Activated CD4-positive, alpha-beta T cell treated with anti-CD3 and anti-CD28 coated beads for 36 hours (primary cell): ENCODE measurements around the gene ZBTB46. TPM values are rescaled to one million over a fixed set of nuclear protein-coding genes. Genes with fewer than 3 reads are reported as not detected.
"Not testable (repeated sequence)": the region's sequence is repeated elsewhere in the genome, so short reads cannot be mapped to it uniquely, and the experiment has no call there.

Experiments used
- ATAC-seq: fragments of 200-7000 bp; cut with Tn5 transposase; one replicate; pipeline ENCODE4 v1.10.0; 2021; ENCODE audit warnings: mild to moderate bottlenecking, moderate library complexity
- CTCF ChIA-PET: fragments of 350-600 bp; sonication (Branson Sonifier 250); formaldehyde crosslinking; loops from one replicate; lab custom pipeline; 2021; ENCODE audit warnings: antibody characterized with exemption; lab: Charles Lee
- POLR2A ChIA-PET: fragments of 350-600 bp; sonication (Branson Sonifier 250); formaldehyde crosslinking; loops from one replicate; lab custom pipeline; 2021; ENCODE audit warnings: antibody characterized with exemption, inconsistent platforms; lab: Charles Lee
- DNase-seq: peaks from one replicate; pipeline ENCODE4 v3.0.0-alpha.2; 2020
- H3K27ac Mint-ChIP-seq: one replicate; pipeline ENCODE4 v1.8.0; 2021; ENCODE audit warnings: mixed read lengths
- H3K27me3 Mint-ChIP-seq: one replicate; pipeline ENCODE4 v1.8.0; 2021; ENCODE audit warnings: mixed read lengths
- H3K36me3 Mint-ChIP-seq: one replicate; pipeline ENCODE4 v1.8.0; 2021; ENCODE audit warnings: low read depth, mixed read lengths
- H3K4me1 Mint-ChIP-seq: one replicate; pipeline ENCODE4 v1.8.0; 2021; ENCODE audit warnings: mixed read lengths
- H3K4me3 Mint-ChIP-seq: one replicate; pipeline ENCODE4 v1.8.0; 2021; ENCODE audit warnings: mild to moderate bottlenecking, moderate library complexity, mixed read lengths
- H3K9me3 Mint-ChIP-seq: one replicate; pipeline ENCODE4 v1.8.0; 2021; ENCODE audit warnings: low read depth, mixed read lengths
- intact Hi-C, 2 experiments: fragments of 100-400 bp; cut with DNase I in 1 of 2; cut with micrococcal nuclease in 1 of 2; formaldehyde crosslinking; loops; one replicate each; pipeline versions ENCODE4 v1.14.2 to v1.15.1; 2022 to 2024; cut with DNase I, micrococcal nuclease
- total RNA-seq, 2 experiments: library from RNA; stranded (reverse); gene quantifications; one replicate each; pipeline ENCODE4 v1.2.3, GENCODE V29; 2021

ZBTB46 gene
- total RNA-seq, 2 experiments from 2014 or later: 0.88 to 1.3 TPM

- H3K36me3 Mint-ChIP-seq: no peaks in the 10 kb centered on the region
- H3K27me3 Mint-ChIP-seq: no peaks in the 10 kb centered on the region
- peak overlapping the region; percentile 28 for H3K27ac Mint-ChIP-seq
- H3K9me3 Mint-ChIP-seq: no peaks in the 10 kb centered on the region
- peak; percentile 84 for DNase-seq
- ChIA-PET POLR2A (no interaction called here), CTCF (interaction anchor here (0.7 kb wide), 1 partner anchor 159 kb away, joined by 3 read pairs; no protein-coding TSS in a partner anchor)
- ATAC-seq: peak; percentile 94
- intact Hi-C loops: loop anchor here (1.0 to 5.0 kb wide), 3 partner anchors 75 to 244 kb away; partner anchors contain the start of genes ARFRP1 (in 2 of the 2) and ZGPAT (in 1 of the 2)
- H3K4me1 Mint-ChIP-seq: peaks cover 19% of the 10 kb centered on the region
- H3K4me3 Mint-ChIP-seq: no peak overlapping the region
These were observed 49.0 kb downstream of the ZBTB46 start for GRCh38 chr20:63782051-63782471.

GRCh38 chr20:63781181-63781580 lies 49.9 kb downstream of the ZBTB46 start:
- POLR2A ChIA-PET: no interaction called here
- Mint-ChIP-seq H3K27ac (peak overlapping the region; percentile 77), H3K36me3 (no peaks in the 10 kb centered on the region), H3K9me3 (no peaks in the 10 kb centered on the region), H3K4me1 (peaks cover 19% of the 10 kb centered on the region), H3K4me3 (no peak overlapping the region), H3K27me3 (no peaks in the 10 kb centered on the region)
- ATAC-seq (no peak), DNase-seq (no peak)
- intact Hi-C loops: loop anchor here in 1 of 2 experiments (5.0 kb wide), 1 partner anchor 74 kb away; the partner anchor contains the start of genes ARFRP1 and ZGPAT
- CTCF ChIA-PET: no interaction called here

- no peak for ATAC-seq
These were observed 52.2 kb downstream of the ZBTB46 start for GRCh38 chr20:63778857-63779256.

GRCh38 chr20:63778034-63778752 lies 52.9 kb downstream of the ZBTB46 start:
- Mint-ChIP-seq H3K9me3 (no peaks in the 10 kb centered on the region), H3K36me3 (no peaks in the 10 kb centered on the region), H3K4me3 (no peak overlapping the region), H3K27ac (no peak overlapping the region), H3K27me3 (no peaks in the 10 kb centered on the region), H3K4me1 (peaks cover 26% of the 10 kb centered on the region)
- ChIA-PET POLR2A (no interaction called here), CTCF (interaction anchor here (0.9 to 1.0 kb wide), 3 partner anchors 15 to 179 kb away, joined by 3 to 5 read pairs (median 3); partner anchors contain the start of gene RTEL1)
- no peak for ATAC-seq
- DNase-seq: no peak
- intact Hi-C loops: no loop called here

More at GRCh38 chr20:63778857-63779256, 52.2 kb downstream of the ZBTB46 start:
- no peak overlapping the region for H3K4me3 Mint-ChIP-seq
- intact Hi-C loops: no loop called here
- ChIA-PET CTCF (interaction anchor here (1.0 kb wide), 1 partner anchor 15 kb away, joined by 3 read pairs; no protein-coding TSS in a partner anchor), POLR2A (no interaction called here)
- no peak overlapping the region for H3K27ac Mint-ChIP-seq
- no peaks in the 10 kb centered on the region for H3K36me3 Mint-ChIP-seq
- H3K9me3 Mint-ChIP-seq: no peaks in the 10 kb centered on the region
- no peaks in the 10 kb centered on the region for H3K27me3 Mint-ChIP-seq
- H3K4me1 Mint-ChIP-seq: peaks cover 26% of the 10 kb centered on the region
- DNase-seq: no peak

DNA sequence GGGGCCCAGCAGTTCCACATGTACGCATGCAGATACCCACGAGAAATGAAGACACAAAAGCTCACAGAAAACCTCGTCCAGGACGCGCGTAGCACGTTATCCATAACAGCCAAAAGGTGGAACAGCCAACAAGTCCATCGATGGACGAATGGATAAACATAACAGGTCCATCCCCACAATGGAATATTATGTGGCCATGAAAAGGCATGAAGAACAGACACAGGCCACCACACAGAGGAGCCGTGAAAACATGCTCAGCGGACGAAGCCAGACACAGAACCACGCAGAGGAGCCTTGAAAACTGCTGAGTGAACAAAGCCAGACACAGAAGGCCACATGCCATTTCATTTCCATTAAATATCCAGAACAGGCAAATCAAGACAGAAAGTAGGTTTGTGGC lies 53.5 kb downstream of the ZBTB46 start:
- Mint-ChIP-seq H3K4me1 (peaks cover 24% of the 10 kb centered on the region), H3K4me3 (no peak overlapping the region), H3K36me3 (no peaks in the 10 kb centered on the region), H3K9me3 (no peaks in the 10 kb centered on the region), H3K27ac (no peak overlapping the region), H3K27me3 (no peaks in the 10 kb centered on the region)
- ChIA-PET CTCF (interaction anchor here (0.9 to 3.8 kb wide), 3 partner anchors 8 to 180 kb away, joined by 3 to 12 read pairs (median 5); partner anchors contain the start of gene RTEL1), POLR2A (no interaction called here)
- DNase-seq: no peak
- no peak for ATAC-seq
- intact Hi-C loops: no loop called here

DNA sequence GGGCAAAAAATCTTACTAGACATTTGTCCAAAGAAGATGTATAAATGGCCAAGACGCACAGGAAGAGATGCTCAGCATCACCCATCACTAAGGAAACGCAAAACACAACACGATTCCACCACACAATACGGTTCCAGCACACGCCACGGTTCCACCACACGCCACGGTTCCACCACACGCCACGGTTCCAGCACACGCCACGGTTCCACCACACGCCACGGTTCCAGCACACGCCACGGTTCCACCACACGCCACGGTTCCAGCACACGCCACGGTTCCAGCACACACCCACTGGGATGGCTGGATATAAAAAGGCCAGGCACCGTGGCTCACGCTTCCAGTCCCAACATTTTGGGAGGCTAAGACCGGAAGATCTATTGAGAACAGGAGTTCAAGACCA lies 54.2 kb downstream of the ZBTB46 start:
- CTCF ChIA-PET: interaction anchor here (3.8 kb wide), 1 partner anchor 8 kb away, joined by 12 read pairs; no protein-coding TSS in a partner anchor
- H3K36me3 Mint-ChIP-seq, POLR2A ChIA-PET: not testable (repeated sequence)

DNA sequence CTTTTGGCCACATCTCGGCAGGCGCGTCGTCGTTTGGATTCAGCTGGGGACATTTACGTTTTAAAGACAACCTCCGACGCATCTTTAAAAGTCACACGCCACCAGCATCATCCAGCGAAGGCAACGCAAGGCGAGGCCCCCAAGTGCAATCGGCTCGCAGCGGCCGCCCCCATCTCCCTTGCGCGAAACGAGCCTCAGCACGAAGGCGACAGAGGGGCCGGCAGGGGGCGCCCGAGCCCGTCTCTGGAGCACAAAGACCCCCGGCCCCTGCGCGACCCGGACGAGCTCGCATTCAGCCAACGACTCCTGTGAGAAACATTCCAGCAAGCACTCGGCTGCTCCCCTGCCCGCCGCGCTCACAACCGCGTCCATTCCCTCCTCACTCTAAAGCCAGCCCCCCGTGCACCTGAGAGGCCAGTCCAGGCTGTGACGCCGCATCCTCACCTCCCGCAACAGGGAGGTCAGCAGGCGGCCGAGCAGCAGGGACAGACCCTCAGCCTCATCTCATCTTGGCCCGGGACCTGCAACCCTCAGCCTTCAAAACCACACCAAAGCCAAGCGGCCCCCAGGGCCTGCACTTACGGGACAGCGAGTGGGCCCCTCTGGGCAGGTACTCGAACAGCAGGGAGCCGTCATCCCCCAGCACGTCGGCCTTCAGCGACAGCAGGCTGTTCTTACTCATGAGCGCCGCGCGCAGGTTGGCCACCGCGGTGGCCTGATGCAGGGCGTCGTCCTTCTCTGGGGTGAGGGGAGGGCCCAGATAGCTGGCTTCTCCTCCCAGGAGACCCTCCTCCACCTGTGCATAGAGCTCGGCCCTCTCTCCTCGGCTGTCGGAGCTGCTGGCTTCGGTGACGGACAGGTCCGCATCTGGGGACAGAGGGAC lies 55.7 kb downstream of the ZBTB46 start:
- intact Hi-C loops: loop anchor here in 1 of 2 experiments (1.0 kb wide), 1 partner anchor 199 kb away; no protein-coding TSS in a partner anchor
- DNase-seq (peak; percentile 69), ATAC-seq (peak; percentile 57)
- ChIA-PET CTCF (interaction anchor here (0.6 to 3.8 kb wide), 7 partner anchors 10 to 238 kb away, joined by 3 to 12 read pairs (median 3); partner anchors contain the start of gene PTK6), POLR2A (interaction anchor here (0.5 to 0.7 kb wide), 2 partner anchors 62 to 113 kb away, joined by 3 to 4 read pairs; no protein-coding TSS in a partner anchor)
- no peaks in the 10 kb centered on the region for H3K9me3 Mint-ChIP-seq
- no peaks in the 10 kb centered on the region for H3K36me3 Mint-ChIP-seq
- no peaks in the 10 kb centered on the region for H3K27me3 Mint-ChIP-seq
- peak overlapping the region; percentile 28 for H3K4me3 Mint-ChIP-seq
- H3K27ac Mint-ChIP-seq: no peak overlapping the region
- H3K4me1 Mint-ChIP-seq: peaks cover 8% of the 10 kb centered on the region

More for the DNA sequence above, 54.2 kb downstream of the ZBTB46 start:
- ATAC-seq, H3K4me3 Mint-ChIP-seq, intact Hi-C loops, H3K9me3 Mint-ChIP-seq, H3K27me3 Mint-ChIP-seq, H3K27ac Mint-ChIP-seq, DNase-seq: not testable (repeated sequence)
- H3K4me1 Mint-ChIP-seq: peaks cover 17% of the 10 kb centered on the region

DNA sequence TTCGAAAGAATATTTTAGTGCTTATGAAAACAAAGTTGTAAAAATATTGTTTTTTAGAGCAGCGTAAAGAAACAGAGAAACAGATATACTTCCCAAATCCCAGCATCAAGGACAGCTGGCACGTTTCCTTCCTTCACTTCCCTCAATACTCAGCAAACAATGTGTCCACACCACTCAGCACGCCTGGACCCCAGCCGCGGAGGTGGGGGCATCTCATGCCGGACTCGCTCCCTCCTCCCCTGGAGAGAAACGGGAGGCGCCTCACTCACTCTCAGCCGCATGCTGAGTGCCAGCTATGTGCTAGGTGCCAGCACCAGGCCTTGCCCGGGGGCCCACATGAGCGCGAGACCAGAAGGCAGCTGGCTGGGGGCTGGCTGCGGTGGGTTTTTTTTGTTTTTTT lies 56.8 kb downstream of the ZBTB46 start:
- Mint-ChIP-seq H3K27ac (peak overlapping the region; percentile 16), H3K4me3 (no peak overlapping the region), H3K27me3 (no peaks in the 10 kb centered on the region), H3K9me3 (no peaks in the 10 kb centered on the region), H3K36me3 (no peaks in the 10 kb centered on the region), H3K4me1 (peaks cover 6% of the 10 kb centered on the region)
- no peak for ATAC-seq
- CTCF ChIA-PET: interaction anchor here (0.6 to 3.8 kb wide), 4 partner anchors 11 to 237 kb away, joined by 3 to 12 read pairs (median 3); partner anchors contain the start of gene PTK6
- no peak for DNase-seq
- intact Hi-C loops: no loop called here
- POLR2A ChIA-PET: interaction anchor here (0.7 kb wide), 1 partner anchor 112 kb away, joined by 4 read pairs; no protein-coding TSS in a partner anchor

GRCh38 chr20:63773571-63774241 lies 57.4 kb downstream of the ZBTB46 start:
- no peaks in the 10 kb centered on the region for H3K9me3 Mint-ChIP-seq
- no peak overlapping the region for H3K4me3 Mint-ChIP-seq
- no peak for ATAC-seq
- H3K27ac Mint-ChIP-seq: no peak overlapping the region
- DNase-seq: no peak
- CTCF ChIA-PET: interaction anchor here (0.6 to 3.8 kb wide), 4 partner anchors 10 to 559 kb away, joined by 3 to 12 read pairs (median 3); no protein-coding TSS in a partner anchor
- peaks cover 6% of the 10 kb centered on the region for H3K4me1 Mint-ChIP-seq
- no peaks in the 10 kb centered on the region for H3K36me3 Mint-ChIP-seq
- POLR2A ChIA-PET: no interaction called here
- intact Hi-C loops: no loop called here
- H3K27me3 Mint-ChIP-seq: no peaks in the 10 kb centered on the region

DNA sequence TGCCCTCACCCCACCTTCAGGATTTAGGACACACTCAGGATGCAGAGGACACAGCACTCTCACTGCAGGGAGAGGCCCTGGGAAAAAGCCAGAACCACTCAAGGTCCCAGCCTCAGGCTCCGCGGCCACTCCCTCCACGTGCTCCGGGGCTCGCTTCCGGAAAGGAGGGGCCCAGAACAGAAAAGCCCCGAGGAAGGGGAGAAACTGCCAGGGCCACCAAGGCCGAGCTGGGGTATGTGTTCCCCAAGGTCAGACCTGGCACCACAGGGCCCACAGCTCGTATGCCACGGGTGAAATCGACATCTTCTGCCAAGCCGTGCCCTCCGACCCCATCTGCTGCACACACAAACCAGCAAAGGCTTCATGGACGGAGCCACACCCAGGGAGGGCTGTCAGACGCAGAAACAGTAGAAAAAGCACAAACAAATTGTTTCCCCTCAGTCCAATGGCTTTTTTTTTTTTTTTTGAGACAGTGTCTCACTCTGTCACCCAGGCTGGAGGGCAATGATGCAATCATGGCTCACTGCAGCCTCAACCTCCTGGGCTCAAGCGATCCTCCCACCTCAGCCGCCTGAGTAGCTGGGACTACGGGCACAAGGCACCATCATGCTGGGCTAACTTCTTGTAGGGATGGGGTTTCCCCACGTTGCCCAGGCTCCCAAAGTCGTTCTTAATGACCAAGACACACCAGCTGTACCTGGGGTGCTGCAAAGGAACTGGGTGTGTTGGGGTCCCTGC lies 58.1 kb downstream of the ZBTB46 start:
- H3K4me3 Mint-ChIP-seq: no peak overlapping the region
- ChIA-PET CTCF (interaction anchor here (0.6 to 0.8 kb wide), 2 partner anchors 10 to 558 kb away, joined by 3 read pairs; no protein-coding TSS in a partner anchor), POLR2A (no interaction called here)
- no peaks in the 10 kb centered on the region for H3K27me3 Mint-ChIP-seq
- peaks cover 6% of the 10 kb centered on the region for H3K4me1 Mint-ChIP-seq
- H3K36me3 Mint-ChIP-seq: no peaks in the 10 kb centered on the region
- H3K9me3 Mint-ChIP-seq: no peaks in the 10 kb centered on the region
- intact Hi-C loops: no loop called here
- ATAC-seq (no peak), DNase-seq (no peak)
- H3K27ac Mint-ChIP-seq: no peak overlapping the region
